Activated CD4-positive, alpha-beta T cell treated with anti-CD3 and anti-CD28 coated beads for 4 hours (primary cell): ENCODE results near the gene GSTT2.
"Not testable (repeated sequence)": the region's sequence is repeated elsewhere in the genome, so short reads cannot be mapped to it uniquely, and the experiment has no call there.

Experiments used
- DNase-seq, 2 donors: peaks; one replicate each; pipeline ENCODE4 v3.0.0-alpha.2; 2020

The GSTT2 gene

GRCh38 chr22:23979557-23980240 lies at the start of gene GSTT2:
TSS of gene GSTT2 (plus strand) at chr22:23980134.
- not testable (repeated sequence) for DNase-seq

- DNase-seq: no peak
Observed at GRCh38 chr22:23938328-23939016, 41.5 kb upstream of the GSTT2 start.

- DNase-seq: no peak
Observed at GRCh38 chr22:23939017-23939357, 40.9 kb upstream of the GSTT2 start.

- DNase-seq: not testable (repeated sequence)
Observed at GRCh38 chr22:23940166-23940565, 39.8 kb upstream of the GSTT2 start.

GRCh38 chr22:23947391-23947790 lies 32.5 kb upstream of the GSTT2 start:
- not testable (repeated sequence) for DNase-seq

- DNase-seq: not testable (repeated sequence)
Observed at GRCh38 chr22:23949764-23950163, 30.2 kb upstream of the GSTT2 start.

GRCh38 chr22:23951383-23951782 lies 28.6 kb upstream of the GSTT2 start:
- DNase-seq: not testable (repeated sequence)

- not testable (repeated sequence) for DNase-seq
Observed at GRCh38 chr22:23952794-23953405, 27.0 kb upstream of the GSTT2 start.

- DNase-seq: not testable (repeated sequence)
Observed at GRCh38 chr22:23953485-23953884, 26.4 kb upstream of the GSTT2 start.

GRCh38 chr22:23954193-23954990 lies 25.5 kb upstream of the GSTT2 start:
- not testable (repeated sequence) for DNase-seq

GRCh38 chr22:23954991-23955305 lies 25.0 kb upstream of the GSTT2 start:
- DNase-seq: not testable (repeated sequence)

GRCh38 chr22:23955886-23956285 lies 24.0 kb upstream of the GSTT2 start:
- not testable (repeated sequence) for DNase-seq

- DNase-seq: peak; percentile 62 to 83
Observed at GRCh38 chr22:23956301-23956900, 23.5 kb upstream of the GSTT2 start.

- not testable (repeated sequence) for DNase-seq
Observed at GRCh38 chr22:23961084-23961771, 18.7 kb upstream of the GSTT2 start, which contains the start of gene GSTT2B. TSS of gene GSTT2B (minus strand) at chr22:23961195. CDS start at chr22:23961131, 64 bp downstream.

- DNase-seq: not testable (repeated sequence)
Observed at GRCh38 chr22:23966094-23966493, 13.8 kb upstream of the GSTT2 start.

- DNase-seq: not testable (repeated sequence)
Observed at GRCh38 chr22:23966568-23966967, 13.4 kb upstream of the GSTT2 start, which contains the start of gene DDTL. TSS of gene DDTL (plus strand) at chr22:23966888. CDS start at chr22:23966915, 27 bp downstream.

GRCh38 chr22:23969071-23969470 lies 10.9 kb upstream of the GSTT2 start:
- no peak for DNase-seq

GRCh38 chr22:23970201-23970641 lies 9.7 kb upstream of the GSTT2 start:
- no peak for DNase-seq

GRCh38 chr22:23970816-23971486 lies 9.0 kb upstream of the GSTT2 start:
- DNase-seq: no peak

- DNase-seq: not testable (repeated sequence)
Observed at GRCh38 chr22:23971927-23972326, 8.0 kb upstream of the GSTT2 start.

GRCh38 chr22:23974345-23974744 lies 5.6 kb upstream of the GSTT2 start, which contains the start of gene DDT:
TSS of gene DDT (minus strand) at chr22:23974441. CDS start at chr22:23974414, 27 bp downstream.
- not testable (repeated sequence) for DNase-seq
